GM12892 (cell line): ENCODE measurements around the gene FRMD3. TPM values are rescaled to one million over a fixed set of nuclear protein-coding genes. Genes with fewer than 3 reads are reported as not detected.

ENCODE experiments used
- DNase-seq: peaks from one replicate; pipeline ENCODE4 v3.0.0; 2011; ENCODE audit not compliant: insufficient read length
- FAIRE-seq: peaks from 2 replicates; lab custom pipeline; 2011; peaks lifted over from hg19 to GRCh38; lab: Jason Lieb, UNC
- POLR2A ChIP-seq: IDR thresholded peaks from 2 replicates; pipeline ENCODE4 v1.6.1; 2011; ENCODE audit warnings: low read depth, low read length, control low read depth
- POLR2AphosphoS5 ChIP-seq: IDR thresholded peaks from 2 replicates; pipeline ENCODE4 v1.6.1; 2011; ENCODE audit warnings: low read depth, low read length, control low read depth
- TAF1 ChIP-seq: IDR thresholded peaks from 2 replicates; pipeline ENCODE4 v1.6.1; 2011; ENCODE audit warnings: low read depth, mild to moderate bottlenecking, control low read depth, low read length, borderline replicate concordance
- polyA plus RNA-seq: library from polyadenylated mRNA; unstranded; fragments of >200 nt; gene quantifications from one replicate; pipeline ENCODE4 v1.2.1, GENCODE V29; 2012; ENCODE audit warnings: missing spikeins, inconsistent platforms; ENCODE audit not compliant: missing spikeins

The FRMD3 gene
- 0.06 TPM for polyA plus RNA-seq

DNA sequence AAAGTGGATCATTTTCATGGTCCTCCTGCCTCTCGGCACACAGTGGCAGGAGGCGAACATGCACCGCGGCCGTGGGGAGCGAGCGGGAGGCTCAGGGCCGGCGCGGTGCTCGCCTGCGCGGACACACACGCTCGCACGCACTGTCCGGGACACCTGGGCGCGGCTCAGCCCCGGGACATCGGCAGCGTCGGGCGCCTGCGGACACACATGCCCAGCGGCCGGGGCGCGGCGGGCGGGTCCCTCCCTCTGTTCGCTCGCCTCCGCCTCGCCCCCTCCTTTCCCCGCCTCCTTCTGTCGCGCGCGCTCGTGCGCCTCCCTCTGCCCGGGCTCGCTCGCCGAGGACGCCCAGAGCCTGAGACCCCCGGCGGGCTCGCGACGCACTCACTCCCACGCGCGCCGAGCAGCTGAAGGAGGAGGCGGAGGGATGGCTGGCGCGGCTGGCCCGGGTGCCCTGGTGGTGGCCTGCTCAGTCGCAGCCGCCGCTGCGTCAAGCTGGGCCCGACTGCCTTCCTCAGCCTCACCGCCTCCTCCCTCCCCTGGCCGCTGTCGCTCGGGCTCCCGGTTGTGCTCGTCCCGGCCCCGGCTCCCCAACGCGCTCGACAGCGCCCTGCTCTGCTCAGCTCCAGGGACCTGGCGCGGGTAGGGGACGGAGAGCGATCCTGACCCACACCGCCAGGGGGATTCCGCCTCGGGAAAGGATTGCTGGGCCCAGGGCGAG, at the start of gene FRMD3:
FRMD3 (minus strand) TSS at position 230 of the 718 bp plus-strand sequence; CDS start at position 60, 170 bp downstream.
- FAIRE-seq (no peak), DNase-seq (peak; percentile 33)
- TF ChIP-seq TAF1 = no peak
- no peak for TF ChIP-seq POLR2AphosphoS5
- TF ChIP-seq POLR2A = no peak

DNA sequence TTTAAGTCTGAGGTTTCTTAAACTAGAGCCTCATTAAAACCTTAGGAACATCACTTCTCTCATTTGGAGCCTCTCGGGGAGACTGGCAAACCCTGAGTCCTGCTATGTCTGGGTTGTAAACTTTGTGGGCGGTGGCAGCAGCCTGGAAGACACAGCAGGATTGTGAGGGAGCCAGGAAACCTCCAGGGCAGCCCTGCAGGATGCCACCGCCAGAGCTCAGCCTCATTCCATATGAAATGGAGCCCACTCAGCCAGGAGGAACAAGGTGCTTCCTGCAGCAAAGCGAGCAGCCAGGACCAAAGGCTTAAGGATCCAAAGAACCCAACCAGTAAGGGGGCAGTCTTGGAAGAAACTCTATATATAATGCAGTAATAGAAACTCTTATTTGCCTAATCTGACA, 46.8 kb upstream of the FRMD3 start:
- DNase-seq (no peak), FAIRE-seq (no peak)
- TF ChIP-seq POLR2AphosphoS5 (no peak), TAF1 (no peak), POLR2A (no peak)

DNA sequence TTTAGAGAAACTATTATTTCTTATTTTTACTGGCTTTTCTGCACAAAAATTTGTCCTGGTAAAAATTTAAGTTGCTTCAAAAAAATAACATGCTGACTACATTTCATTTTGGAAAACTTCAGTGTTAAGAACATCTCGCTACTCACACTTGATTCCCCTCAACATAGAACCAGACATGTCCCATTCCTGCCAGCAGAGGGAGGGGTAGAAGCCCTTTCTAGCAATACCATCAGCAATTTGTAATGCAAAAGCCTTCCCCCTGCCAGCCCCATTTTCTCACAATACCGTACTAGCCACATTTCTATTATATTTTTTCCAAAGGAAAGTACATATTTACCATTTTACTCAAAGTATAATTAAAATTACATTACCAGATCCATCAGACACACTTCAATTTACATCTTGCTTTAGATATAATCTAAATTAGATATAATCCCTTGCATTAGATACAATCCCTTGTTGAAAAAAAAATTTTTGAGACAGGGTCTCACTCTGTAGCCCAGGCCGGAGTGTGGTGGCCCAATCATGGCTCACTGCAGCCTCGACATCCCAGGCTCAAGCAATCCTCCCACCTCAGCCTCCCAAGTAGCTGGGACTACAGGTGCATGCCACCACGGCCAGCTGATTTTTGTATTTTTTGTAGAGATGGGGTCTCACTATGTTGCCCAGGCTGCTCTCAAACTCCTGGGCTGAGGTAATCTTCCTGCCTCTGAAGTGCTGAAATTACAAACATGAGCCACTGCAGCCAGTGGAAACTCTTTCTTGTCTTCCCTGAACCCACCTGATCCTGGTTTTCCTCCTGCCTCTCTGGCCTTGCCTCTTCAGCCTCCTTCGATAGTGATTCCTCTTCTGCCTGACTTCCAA, 45.2 kb upstream of the FRMD3 start:
- TF ChIP-seq POLR2A = no peak
- no peak for FAIRE-seq
- DNase-seq = peak; percentile 13

DNA sequence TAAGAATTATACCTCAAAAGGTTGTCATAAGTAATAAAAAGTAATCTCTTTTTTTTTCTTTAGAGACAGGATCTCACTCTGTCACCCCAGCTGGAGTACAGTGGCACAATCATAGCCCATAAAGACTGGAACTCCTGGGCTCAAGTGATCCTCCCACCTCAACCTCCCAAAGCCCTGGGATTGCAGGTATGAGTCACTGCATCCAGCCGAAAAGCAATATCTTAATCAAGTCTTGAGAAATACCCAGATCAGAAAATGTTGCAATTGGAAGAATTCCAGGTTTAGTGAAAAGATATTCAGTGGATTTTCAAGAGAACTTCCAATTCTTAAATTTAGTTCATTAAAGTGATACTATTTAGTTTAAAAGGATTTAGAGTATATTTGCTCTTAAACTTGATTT, 43.8 kb upstream of the FRMD3 start:
- TF ChIP-seq POLR2AphosphoS5 (no peak), POLR2A (no peak), TAF1 (no peak)
- FAIRE-seq = no peak
- DNase-seq = no peak

DNA sequence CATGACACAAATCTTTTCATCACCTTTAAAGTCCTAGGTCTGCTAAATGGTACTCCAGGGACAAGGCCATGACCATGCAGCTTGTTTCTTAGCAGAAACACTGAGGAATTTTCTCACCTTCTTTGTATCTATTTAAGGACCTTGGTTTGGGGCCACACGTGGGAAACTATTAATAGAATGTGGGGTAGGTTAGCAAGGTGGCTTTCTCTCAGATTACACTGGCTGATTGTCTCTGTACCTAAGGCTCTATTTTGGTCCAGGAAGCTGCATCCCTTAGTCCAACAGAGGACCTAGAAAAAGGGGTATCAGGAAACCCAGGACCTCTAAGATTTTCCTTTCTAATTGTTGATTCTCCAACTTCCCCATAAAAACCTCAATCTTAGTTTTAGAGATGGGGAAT, 36.3 kb upstream of the FRMD3 start:
- TF ChIP-seq POLR2AphosphoS5 (no peak), POLR2A (no peak), TAF1 (no peak)
- no peak for FAIRE-seq
- no peak for DNase-seq

DNA sequence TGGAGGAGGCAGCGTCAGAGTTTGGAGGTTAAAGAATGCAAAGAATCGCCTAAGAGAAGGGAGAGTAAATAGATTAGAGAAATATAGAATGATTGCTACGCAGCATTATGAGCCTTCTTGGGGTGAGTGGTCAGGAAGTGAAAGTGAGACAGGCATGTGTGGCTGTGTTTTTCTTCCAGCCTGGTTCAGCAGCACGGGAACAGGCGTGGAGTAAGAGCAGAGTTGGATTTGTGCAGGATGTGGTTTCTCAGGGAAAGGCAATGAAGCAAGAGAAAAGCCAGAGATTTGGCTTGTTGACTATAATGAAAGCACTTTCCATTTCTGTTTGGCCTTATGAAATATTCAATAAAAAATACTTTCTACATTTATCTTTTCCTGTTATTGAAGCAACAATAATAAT, 34.3 kb upstream of the FRMD3 start:
- no peak for DNase-seq
- no peak for FAIRE-seq
- TF ChIP-seq POLR2AphosphoS5 (no peak), POLR2A (no peak), TAF1 (no peak)

DNA sequence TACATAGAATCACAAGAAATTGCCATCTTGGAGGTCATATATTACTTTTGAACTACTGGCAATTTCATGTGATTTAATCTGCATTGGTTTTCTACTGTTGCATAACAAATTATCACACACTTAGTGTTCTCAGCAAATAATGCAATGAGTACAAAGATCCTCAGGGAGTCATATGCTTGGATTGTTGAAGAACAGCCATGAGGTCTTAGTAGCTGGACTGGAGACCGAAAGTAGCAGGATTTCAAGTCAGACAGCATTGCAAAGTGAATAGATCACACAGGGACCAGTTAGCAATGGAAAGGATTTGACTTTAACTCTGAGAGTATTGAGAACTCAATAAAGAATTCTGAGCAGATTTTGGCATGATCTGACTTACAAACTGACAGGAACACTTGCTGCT, 32.2 kb upstream of the FRMD3 start:
- FAIRE-seq (no peak), DNase-seq (no peak)
- TF ChIP-seq POLR2A = no peak
- no peak for TF ChIP-seq TAF1
- TF ChIP-seq POLR2AphosphoS5 = no peak

DNA sequence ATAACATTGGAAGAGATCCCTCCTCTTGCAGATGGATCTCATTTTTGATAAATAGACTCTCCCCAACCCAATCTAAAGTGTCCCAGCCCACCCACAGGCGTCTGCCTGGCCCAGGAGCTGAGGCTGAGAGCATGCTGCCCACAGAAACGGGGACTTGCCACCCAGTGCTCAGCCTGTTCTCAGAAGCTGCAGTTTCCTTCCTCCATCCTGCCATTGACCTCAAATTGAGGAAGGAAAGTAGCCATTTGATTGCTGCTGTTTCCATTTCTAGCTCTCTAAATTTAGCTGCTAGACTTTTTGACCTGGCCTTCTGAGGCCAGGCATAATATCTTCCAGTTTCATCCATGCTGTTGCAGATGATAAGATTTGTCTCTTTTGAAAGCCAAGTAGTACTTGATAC, 31.1 kb upstream of the FRMD3 start:
- FAIRE-seq (no peak), DNase-seq (no peak)
- no peak for TF ChIP-seq TAF1
- TF ChIP-seq POLR2A = no peak
- TF ChIP-seq POLR2AphosphoS5 = no peak

DNA sequence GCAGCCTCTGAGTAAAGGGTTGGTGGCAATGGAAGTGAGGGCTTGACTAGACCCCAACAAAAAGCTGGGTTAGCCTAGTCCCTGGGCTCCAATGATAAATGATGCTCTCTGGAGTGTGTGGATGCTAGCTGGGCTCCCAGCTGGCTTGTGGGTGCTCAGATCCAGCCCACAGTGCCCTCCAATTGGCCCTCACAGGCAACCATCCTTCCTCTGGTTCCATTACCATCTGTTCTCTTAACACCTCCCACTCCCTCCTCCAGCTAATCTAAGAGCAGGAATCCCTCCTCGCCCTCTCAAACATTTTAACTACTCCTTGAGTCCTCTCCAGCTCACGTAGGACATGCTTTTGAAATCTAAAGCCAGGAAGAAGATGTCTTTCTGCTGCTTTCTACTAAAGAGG, 25.2 kb upstream of the FRMD3 start:
- no peak for TF ChIP-seq POLR2A
- no peak for TF ChIP-seq TAF1
- no peak for TF ChIP-seq POLR2AphosphoS5
- no peak for DNase-seq
- no peak for FAIRE-seq

DNA sequence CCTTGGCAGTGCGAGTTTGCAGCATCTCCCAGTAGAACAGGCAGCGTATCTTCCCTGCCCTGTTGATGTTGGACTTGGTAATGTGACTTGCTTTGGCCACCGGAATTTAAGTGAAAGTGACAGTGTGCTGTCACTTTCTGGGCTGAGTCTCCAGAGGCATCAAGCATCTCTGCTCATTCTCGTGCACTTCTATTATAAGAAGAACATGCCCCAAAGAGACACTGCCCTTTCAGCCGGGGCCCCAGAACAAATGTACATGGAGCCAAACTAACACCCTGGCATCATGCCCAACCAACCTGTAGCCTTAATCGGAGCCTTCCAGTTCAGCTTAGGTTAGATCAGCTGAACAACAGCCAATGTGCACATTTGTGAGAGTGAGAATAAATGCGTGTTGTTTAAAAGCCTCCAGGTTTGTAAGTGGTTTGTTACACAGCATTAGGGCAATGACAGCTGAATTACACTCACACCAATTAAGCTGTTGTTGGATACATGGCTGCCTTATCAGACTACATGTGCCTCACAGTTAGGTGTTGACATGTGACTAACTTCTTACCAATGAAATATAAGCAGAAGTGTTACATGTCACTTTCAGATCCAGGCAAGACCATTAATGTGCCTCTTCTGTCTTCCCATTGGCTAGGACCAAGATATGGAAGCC, 22.1 kb upstream of the FRMD3 start:
- DNase-seq (no peak), FAIRE-seq (no peak)
- TF ChIP-seq POLR2A (no peak), TAF1 (no peak), POLR2AphosphoS5 (no peak)

DNA sequence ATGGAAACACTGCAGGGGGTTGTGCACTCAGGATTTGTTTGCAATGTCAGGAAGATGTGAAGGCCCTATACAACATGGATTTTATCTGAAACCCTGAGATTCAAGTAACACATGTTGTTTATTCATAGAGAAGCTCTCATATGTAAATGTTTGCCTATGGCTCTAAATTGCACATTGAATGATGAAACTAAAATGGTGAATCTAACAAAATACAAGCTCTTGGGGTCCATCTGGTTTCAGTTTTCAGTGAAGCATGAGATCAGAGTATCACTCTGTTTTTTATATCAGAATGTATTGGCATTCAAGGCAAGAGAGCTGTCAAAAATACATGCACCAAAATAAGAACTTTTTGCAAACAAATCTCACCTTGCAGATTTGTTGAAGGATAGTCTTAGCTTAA, 19.6 kb upstream of the FRMD3 start:
- TF ChIP-seq POLR2A (no peak), POLR2AphosphoS5 (no peak), TAF1 (no peak)
- FAIRE-seq (no peak), DNase-seq (no peak)

DNA sequence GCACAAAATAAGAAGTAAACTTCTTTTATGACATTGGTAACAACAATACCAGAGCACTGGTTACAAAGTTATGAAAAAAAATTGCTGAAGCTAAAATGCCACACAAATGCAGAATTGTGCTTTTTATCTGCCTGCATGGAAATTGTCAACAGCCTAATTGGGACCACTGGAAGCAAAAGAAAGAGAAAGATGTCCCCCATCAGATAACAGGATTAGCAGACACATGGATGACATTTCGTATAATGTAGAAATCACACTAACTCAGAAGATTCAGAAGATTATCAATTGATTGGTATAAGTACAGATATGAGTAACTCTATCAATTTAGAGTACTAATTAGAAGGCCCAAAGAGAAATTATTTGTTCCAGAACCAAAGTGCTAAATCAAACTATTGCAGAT, 19.1 kb upstream of the FRMD3 start:
- no peak for TF ChIP-seq POLR2AphosphoS5
- TF ChIP-seq TAF1 = no peak
- no peak for TF ChIP-seq POLR2A
- DNase-seq (no peak), FAIRE-seq (no peak)
